HL-60/S4 treated with retinoic acid at 250 ng/mL for 4 days and 3 days (cell line): ENCODE results near the gene IGF2.

Source experiments
- in situ Hi-C: fragments of 300-500 bp; cut with MboI; formaldehyde crosslinking; loops from 2 replicates; pipeline ENCODE4 v1.7.0; 2022; ENCODE audit warnings: low sequenced_read_pairs

IGF2 gene

GRCh38 chr11:2107521-2107920, 31.7 kb downstream of the IGF2 start:
- in situ Hi-C loops = no loop called here

- in situ Hi-C loops = no loop called here
These were observed 32.5 kb downstream of the IGF2 start for GRCh38 chr11:2106583-2107209.

- in situ Hi-C loops = no loop called here
These were observed 33.7 kb downstream of the IGF2 start for GRCh38 chr11:2105511-2105910.

GRCh38 chr11:2104524-2105440, 34.4 kb downstream of the IGF2 start:
- in situ Hi-C loops = no loop called here

- in situ Hi-C loops = no loop called here
These were observed 35.3 kb downstream of the IGF2 start for GRCh38 chr11:2103668-2104523.

GRCh38 chr11:2102883-2103213, 36.3 kb downstream of the IGF2 start:
- in situ Hi-C loops = no loop called here

- in situ Hi-C loops = no loop called here
These were observed 36.9 kb downstream of the IGF2 start for GRCh38 chr11:2102132-2102882.

- in situ Hi-C loops = no loop called here
These were observed 38.0 kb downstream of the IGF2 start for GRCh38 chr11:2101171-2101675.

- in situ Hi-C loops = no loop called here
These were observed 38.6 kb downstream of the IGF2 start for GRCh38 chr11:2100361-2101170.

GRCh38 chr11:2099516-2100349, 39.5 kb downstream of the IGF2 start:
- in situ Hi-C loops = no loop called here

- in situ Hi-C loops = no loop called here
These were observed 40.3 kb downstream of the IGF2 start for GRCh38 chr11:2098691-2099515.

- in situ Hi-C loops = no loop called here
These were observed 41.0 kb downstream of the IGF2 start for GRCh38 chr11:2097998-2098690.

GRCh38 chr11:2097356-2097997, 41.7 kb downstream of the IGF2 start:
- in situ Hi-C loops = no loop called here

GRCh38 chr11:2096919-2097301, 42.3 kb downstream of the IGF2 start:
- in situ Hi-C loops = no loop called here

- in situ Hi-C loops = no loop called here
These were observed 42.9 kb downstream of the IGF2 start for GRCh38 chr11:2096011-2096918.

GRCh38 chr11:2095542-2095941, 43.6 kb downstream of the IGF2 start:
- in situ Hi-C loops = no loop called here
